Endothelial cell of umbilical vein (primary cell): Measurements from ENCODE around the gene DLGAP5.

Experiments used
- CTCF ChIP-seq, 2 donors: IDR thresholded peaks; 1 replicate in 1 of 2; 2 replicates in 1 of 2; pipeline ENCODE4 v1.5.1; 2011; ENCODE audit warnings: low read length in 2 of 2, mild to moderate bottlenecking in 2 of 2, moderate library complexity in 2 of 2, control low read depth in 1 of 2, inconsistent platforms in 1 of 2, low read depth in 1 of 2; ENCODE audit not compliant: insufficient read depth in 1 of 2; ENCODE audit errors: extremely low read depth in 1 of 2
- EZH2 ChIP-seq: IDR thresholded peaks from 2 replicates; pipeline ENCODE4 v1.6.1; 2012; ENCODE audit warnings: borderline replicate concordance, low read depth, mild to moderate bottlenecking, moderate library complexity, low read length, inconsistent platforms; ENCODE audit not compliant: severe bottlenecking
- FOS ChIP-seq: IDR thresholded peaks from 2 replicates; pipeline ENCODE4 v1.6.1; 2011; ENCODE audit warnings: mild to moderate bottlenecking, low read length, moderate library complexity, borderline replicate concordance; ENCODE audit not compliant: insufficient read depth
- MYC ChIP-seq: IDR thresholded peaks from one replicate; pipeline ENCODE4 v1.6.1; 2011; ENCODE audit warnings: mild to moderate bottlenecking, low read depth, low read length
- POLR2A ChIP-seq: IDR thresholded peaks from 2 replicates; pipeline ENCODE4 v1.6.1; 2012; ENCODE audit warnings: low read depth, mild to moderate bottlenecking, control low read depth, low read length
- POLR2AphosphoS5 ChIP-seq: IDR thresholded peaks from 2 replicates; pipeline ENCODE4 v1.6.1; 2012; ENCODE audit warnings: low read depth, mild to moderate bottlenecking, control low read depth, low read length, moderate library complexity; ENCODE audit not compliant: insufficient read depth
- TF ChIP-seq, protein P1 (sequence below): IDR thresholded peaks from 2 replicates; pipeline ENCODE4 v1.6.1; 2011; ENCODE audit not compliant: insufficient read depth, insufficient read length

- no peak for TF ChIP-seq POLR2A
- TF ChIP-seq CTCF (IDR thresholded peaks at IDR 0.05; ENCODE audit: extremely low read depth in 1 of 2, insufficient read depth in 1 of 2, low read depth in 1 of 2, low read length in 2 of 2): no peak
- no peak for TF ChIP-seq EZH2
- TF ChIP-seq POLR2AphosphoS5: no peak
- TF ChIP-seq, protein P1, sequence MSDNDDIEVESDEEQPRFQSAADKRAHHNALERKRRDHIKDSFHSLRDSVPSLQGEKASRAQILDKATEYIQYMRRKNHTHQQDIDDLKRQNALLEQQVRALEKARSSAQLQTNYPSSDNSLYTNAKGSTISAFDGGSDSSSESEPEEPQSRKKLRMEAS: no peak
- TF ChIP-seq MYC: no peak
- TF ChIP-seq FOS: no peak
Observed at GRCh38 chr14:55238019-55238680, 46.8 kb upstream of the DLGAP5 start.
